Raji (cell line): ENCODE measurements around the gene KRTAP10-1.

Experiments
- POLR2A ChIP-seq: IDR thresholded peaks from 2 replicates; pipeline ENCODE4 v1.6.1; 2011; ENCODE audit warnings: low read depth, low read length, control low read depth; ENCODE audit not compliant: insufficient read depth

KRTAP10-1 gene

GRCh38 chr21:44510508-44511218 lies 29.3 kb downstream of the KRTAP10-1 start:
- no peak for TF ChIP-seq POLR2A

- no peak for TF ChIP-seq POLR2A
Measured at GRCh38 chr21:44510109-44510507, 29.9 kb downstream of the KRTAP10-1 start.

DNA sequence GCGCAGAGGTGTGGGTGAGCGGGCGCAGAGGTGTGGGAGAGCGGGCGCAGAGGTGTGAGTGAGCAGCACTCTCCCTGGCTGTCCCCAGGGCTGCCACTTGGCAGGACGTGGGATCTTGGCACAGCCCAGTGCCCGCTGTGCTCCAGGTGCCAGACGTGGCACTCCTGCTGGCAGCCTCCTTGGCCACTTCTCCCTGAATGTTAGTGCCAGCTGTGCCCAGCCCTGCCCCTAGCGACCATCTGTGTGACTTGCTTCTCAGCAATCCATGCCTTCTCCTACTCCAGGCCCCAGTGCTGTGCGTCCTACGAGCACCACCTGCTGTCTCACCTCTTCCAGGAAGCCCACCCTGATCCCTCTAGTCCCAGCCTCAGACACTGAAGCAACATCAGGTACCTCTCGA lies 30.5 kb downstream of the KRTAP10-1 start:
- TF ChIP-seq POLR2A = no peak

GRCh38 chr21:44508711-44509445 lies 31.1 kb downstream of the KRTAP10-1 start:
- TF ChIP-seq POLR2A = no peak

DNA sequence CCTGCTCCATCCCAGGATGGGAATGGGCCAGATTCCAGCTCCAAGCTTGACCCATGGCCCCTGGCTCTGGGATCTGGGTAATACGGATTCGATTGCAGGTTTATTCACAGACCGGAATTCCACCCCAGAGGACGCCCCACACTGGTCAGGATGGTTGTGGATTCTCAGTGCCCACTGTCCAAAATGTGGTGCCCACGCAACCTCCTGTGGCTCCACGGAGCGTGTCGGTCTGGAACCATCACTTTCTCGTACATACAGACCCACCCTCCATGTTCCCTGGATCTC lies 31.6 kb downstream of the KRTAP10-1 start:
- no peak for TF ChIP-seq POLR2A

- TF ChIP-seq POLR2A = no peak
Measured at GRCh38 chr21:44507673-44508425, 32.1 kb downstream of the KRTAP10-1 start.

- no peak for TF ChIP-seq POLR2A
Measured at GRCh38 chr21:44506279-44507255, 33.4 kb downstream of the KRTAP10-1 start.

GRCh38 chr21:44505673-44506278 lies 34.2 kb downstream of the KRTAP10-1 start:
- TF ChIP-seq POLR2A = no peak

- TF ChIP-seq POLR2A = no peak
Measured at GRCh38 chr21:44503901-44504399, 36.0 kb downstream of the KRTAP10-1 start.

GRCh38 chr21:44502171-44502958 lies 37.6 kb downstream of the KRTAP10-1 start:
- no peak for TF ChIP-seq POLR2A

GRCh38 chr21:44500111-44500510 lies 39.9 kb downstream of the KRTAP10-1 start:
- TF ChIP-seq POLR2A = no peak

DNA sequence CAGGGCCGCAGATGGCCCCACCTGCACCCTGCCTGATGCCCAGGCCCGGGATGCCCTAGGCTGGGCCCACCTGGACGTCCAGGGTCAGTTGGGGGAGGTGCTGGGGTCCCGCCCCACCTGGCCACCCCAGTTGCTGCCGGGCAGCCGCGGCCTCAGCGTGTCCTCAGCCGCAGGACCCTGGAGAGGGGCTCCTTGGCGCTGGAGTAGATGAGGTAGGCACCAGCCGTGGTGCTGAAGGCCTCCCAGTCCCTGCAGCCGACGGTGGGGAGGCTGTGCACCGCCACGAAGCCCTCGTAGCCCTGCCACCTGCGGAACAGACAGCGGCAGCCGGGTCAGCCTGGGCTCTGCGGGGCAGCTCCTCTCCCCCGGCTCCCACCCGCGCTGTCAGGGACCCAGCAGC lies 40.4 kb downstream of the KRTAP10-1 start:
- no peak for TF ChIP-seq POLR2A

GRCh38 chr21:44499211-44499560 lies 40.8 kb downstream of the KRTAP10-1 start:
- TF ChIP-seq POLR2A = no peak
